NOMO-1 treated with dmso at 0.1 percent for 144 hours (cell line): ENCODE results near the gene FGGY.
A peak's percentile ranks its signal among the peaks of the same experiment; 100 is the strongest.
"Not testable (repeated sequence)": the region's sequence is repeated elsewhere in the genome, so short reads cannot be mapped to it uniquely, and the experiment has no call there.

Experiments used
- DNase-seq: peaks from one replicate; lab custom pipeline; 2025; ENCODE audit not compliant: unreplicated experiment; lab: John Stamatoyannopoulos, UW

Gene FGGY

DNA sequence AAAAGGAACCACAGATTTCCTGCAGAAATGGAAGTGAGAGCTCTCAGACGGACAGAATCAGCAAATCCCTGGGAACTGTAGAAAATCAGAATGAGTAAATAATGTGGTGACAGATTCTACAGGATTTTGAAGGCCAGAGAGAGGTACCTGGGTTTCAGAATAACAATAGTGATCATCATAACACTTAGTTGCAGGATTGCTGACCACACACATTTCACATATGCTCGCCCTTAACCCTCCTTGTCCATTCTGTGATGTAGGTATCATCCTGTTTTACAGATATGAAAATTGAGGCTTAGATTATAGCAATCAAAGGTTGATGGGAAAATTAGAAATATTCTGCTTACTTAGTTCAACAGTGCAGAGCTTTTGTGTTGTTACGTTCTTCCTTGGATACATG, 419.9 kb downstream of the FGGY start:
- DNase-seq = no peak

DNA sequence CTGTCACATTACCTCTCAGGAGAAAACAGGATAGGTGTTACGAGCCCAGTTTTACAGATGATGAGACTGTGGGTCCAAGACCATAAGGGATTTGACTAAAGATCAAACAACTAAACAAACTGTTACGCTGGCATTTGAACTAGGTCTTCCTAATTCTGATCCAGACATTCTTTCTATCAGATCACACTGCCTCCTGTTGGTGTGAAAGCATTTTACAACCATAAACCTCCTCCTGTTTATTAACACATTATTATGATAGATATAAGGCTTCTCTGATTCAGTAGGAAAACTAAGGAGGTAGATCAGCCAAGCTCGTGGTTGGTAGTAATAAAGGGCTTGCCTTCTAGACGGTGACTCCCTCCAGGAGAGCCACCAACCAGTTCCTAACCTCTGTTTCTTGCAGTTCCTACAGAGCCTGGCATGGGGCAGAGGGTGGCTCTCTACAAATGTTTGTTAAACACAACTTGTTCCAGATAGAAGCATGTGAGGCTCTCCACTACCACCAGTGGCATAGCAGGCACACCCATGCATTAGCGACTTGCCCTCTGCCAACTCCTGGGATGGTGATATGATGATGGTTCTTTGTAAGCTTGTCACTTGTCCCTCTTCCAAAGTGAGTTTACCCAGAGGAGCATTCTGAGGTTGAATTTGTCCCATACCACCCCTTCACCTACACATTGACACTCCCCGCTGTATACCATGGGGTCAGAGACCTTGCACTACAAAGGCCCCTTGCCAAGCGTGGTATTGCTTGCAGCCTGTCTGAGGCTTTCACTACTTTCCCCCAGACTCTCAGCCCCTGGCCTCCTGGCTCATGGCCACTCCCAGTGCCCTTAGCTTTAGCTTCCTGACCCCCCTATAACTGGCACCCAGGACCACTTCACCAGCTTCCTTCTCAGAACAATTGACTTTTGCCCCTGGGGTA, 421.4 kb downstream of the FGGY start:
- DNase-seq = no peak

DNA sequence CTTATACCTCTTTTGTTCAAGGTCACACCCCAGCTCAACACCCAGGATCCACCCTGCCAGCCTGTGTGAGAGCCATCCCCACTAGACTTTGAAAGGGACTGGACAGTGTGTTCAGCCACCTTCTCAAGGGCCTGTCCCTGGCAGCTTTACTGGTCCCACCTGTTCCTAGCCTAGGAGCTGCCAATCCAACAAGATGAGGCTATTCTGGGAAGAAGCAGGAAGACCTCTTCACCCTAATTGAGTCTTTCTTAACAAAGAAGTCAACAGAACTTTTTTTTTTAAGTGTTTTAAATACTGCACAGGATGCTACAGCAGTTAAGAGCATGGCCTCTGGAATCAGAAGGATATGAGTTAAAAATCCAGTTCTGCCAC, 422.1 kb downstream of the FGGY start:
- no peak for DNase-seq

DNA sequence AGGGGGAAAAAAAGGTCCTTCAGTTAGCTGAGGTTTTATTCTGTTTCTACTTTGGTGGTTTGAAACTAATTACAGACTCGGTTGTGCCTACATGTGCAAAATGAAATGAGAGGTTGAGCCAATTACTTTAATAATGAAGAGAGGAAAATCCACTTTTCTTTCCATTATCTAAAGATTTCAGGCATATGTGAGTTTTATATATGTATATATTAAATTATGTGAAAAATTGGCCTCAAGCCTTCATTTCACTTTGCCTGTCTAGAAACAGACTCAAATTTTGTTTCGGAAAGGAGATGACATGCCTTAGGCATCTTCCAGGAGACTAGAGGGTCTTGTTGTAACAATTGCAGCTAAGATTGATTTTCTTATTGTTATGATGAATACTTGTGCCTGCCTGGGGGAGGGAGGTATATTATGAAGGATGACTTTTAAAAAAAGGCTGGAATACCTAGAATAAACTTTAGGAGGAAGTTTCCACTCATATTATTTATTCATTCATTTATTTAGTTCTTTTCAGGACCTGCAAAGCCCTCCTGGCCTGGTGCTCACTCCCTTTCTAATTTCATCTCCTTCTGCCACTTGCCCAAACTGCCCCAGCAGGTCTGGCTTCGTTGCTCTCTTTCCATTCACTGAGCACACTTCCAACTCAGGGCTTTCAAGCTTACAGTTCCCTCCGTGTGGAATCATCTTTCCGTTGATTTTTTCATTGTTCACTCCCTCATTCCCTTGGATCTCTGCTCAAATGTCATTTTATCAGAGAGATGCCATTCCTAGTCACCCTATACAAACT, 423.6 kb downstream of the FGGY start:
- DNase-seq = no peak

DNA sequence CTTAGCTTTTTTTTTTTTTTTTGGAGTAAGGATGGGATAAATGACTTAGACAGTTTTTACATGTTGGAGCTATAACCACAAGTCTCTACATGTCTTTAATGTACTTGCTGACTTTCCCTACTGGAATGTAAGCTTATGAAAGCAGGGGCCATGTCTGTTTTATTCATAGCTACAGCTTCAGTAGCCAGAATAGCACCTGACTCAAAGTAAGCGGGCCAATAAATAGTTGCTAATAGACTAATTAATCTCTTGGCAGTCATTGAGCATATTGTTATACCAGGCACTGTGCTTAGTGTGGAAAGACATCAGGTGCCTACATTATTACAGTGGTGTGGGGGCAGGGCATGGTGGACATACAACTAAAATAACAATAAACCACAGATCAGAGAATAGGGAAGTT, 433.4 kb downstream of the FGGY start:
- no peak for DNase-seq

DNA sequence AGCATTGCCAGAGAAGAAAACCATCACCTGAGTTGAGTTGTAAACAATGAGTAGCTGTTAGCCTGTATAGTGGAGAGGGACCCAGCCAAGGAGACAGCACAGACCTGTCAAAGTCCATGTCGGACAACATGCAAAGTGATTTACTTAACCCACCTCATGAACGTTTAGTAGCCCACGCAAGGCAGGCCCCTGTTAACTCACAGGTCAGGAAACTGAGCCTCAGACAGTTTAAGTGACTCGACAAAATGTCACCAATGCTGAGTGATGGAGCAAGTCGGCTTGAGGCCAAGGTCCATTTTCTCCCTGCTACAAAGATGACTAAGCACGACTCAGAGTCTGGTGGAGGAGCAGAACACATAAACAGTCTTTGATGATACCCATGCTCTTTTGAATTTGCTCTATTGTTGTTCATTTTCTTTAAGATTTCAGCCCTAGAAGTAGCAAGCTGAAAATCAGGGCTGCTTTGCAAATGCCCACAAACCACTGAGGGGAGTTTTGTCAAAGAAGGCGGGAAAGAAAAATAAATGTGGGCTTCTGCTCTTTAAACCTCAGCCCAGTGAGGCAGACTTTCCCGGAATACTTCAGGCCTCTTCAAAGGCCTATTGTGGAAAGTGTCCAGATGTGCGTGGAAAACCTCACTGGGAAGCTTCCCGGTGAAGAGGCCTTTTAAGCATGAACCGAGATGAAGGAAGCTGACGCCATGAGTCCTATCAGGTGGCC, 434.0 kb downstream of the FGGY start:
- DNase-seq = peak; percentile 41

DNA sequence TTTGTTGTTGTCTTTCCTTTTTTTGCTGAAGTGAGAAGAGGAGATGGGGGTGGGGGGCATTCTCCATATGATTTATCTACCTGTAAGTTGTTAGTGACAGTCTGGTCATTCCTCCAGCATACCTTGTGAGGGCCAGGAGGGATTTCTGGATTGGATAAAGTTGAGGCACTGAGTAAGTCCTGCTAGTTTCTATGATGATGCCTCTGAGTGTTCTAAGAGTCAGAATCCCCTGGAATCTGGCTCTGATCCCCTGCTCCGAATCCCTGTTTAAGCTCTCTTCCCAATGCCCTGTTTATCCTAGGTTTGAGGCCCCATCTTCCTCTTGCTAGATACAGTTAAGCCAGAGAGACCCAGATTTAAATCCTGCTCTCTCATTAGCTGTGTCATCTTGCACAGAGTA, 434.7 kb downstream of the FGGY start:
- DNase-seq = no peak

DNA sequence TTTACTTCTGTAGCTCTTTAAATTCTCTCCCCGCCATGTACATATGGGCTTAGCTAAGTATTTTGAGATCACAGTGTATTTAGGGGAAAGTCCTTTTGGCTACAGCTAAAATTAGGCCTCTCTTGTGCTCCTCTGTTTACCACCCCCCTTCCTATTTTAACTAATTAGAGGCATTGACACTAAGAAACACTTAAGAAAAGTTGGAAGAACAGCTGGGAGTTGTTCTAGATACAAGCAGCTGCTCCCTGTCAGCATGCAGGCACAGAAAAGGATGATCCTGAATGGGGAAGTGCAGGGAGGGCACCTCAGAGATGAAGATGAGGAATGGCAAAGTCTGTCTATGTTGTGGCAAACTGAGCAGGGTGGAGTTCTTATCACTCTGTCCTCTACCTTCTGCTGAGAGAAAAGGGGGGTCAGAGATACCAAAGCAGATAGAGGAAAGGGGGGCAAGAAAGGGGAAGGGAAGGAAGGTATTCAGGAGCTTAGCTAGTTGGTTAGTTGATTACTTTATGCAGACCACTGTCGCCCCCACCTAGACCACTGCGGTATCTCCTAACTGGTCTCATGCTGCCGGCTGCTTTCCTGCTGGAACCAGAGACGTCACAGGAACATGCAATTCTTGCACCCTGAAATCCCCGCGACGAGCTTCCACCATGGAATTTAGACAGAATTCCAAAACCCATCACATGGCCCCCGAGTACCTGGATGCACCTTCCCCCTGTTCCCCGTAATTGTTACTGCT, 435.5 kb downstream of the FGGY start:
- no peak for DNase-seq

DNA sequence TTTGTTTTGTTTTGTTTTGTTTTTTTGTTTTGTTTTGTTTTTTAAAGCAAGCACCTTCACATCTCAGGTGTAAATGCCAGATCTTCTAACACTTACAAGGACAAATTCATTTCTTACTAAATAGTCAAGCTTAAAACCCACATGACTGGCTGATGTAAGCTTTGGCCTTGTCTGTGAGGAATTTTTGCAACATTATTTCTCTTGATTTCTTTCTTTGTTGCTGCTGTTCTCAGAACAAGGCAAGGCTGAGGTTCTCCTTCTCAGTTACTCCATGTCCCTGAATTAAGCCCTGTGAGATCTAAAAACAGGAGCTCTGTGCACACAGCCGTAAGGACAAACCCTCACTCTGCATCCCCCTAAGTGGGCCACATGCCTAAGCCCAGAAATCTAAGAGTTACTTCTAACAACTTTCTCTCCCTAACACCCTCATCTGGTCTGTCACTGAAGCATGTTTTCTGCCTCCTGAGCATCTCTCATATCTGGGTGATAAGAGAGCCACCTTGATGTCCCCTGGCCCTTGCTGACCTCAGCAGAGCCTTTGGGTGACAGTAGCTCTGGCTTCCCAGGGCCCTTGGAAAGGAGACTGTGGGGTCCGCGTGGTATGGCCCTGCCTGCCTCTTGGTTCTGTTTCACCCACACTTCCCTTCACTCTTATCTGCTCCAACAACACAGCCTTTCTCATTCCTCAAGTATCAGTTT, 436.7 kb downstream of the FGGY start:
- no peak for DNase-seq

DNA sequence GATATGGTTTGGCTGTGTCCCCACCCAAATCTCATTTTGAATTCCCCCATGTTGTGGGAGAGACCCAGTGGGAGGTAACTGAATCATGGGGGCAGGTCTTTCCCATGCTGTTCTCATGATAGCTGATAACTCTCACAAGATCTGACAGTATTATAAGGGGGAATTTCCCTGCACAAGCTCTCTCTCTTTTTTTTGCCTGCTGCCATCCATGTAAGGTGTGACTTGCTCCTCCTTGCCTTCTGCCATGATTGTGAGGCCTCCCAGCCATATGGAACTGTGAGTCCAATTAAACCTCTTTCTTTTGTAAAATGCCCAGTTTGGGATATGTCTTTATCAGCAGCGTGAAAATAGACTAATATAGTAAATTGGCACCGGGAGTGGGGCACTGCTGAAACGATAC, 439.0 kb downstream of the FGGY start:
- DNase-seq = not testable (repeated sequence)

DNA sequence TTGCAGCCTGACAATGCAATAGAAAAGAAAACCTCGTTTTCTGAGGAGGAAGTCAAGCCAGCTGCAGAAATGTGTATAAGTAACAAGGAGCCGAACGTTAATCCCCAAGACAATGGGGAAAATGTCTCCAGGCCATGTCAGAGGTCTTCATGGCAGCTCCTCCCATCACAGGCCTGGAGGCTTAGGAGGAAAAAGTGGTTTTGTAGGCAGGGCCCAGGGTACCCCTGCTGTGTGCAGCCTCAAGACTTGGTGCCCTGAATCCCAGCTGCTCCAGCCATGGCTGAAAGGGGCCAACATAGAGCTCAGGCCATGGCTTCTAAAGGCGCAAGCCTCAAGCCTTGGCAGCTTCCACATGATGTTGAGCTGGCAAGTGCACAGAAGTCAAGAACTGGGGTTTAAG, 439.9 kb downstream of the FGGY start:
- no peak for DNase-seq

DNA sequence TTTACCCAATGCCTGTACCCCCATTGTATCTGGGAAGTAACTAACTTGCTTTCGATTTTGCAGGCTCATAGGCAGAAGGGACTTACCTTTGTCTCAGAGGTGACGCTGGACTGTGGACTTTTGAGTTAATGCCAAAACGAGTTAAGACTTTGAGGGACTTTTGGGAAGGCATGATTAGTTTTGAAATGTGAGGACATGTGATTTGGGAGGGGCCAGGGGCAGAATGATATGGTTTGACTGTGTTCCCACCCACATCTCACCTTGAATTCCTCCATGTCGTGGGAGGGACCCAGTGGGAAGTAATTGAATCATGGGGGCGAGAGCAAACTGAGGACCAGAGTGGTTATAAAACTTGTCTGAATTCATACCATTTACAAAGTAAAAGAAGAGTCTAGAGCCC, 440.7 kb downstream of the FGGY start:
- no peak for DNase-seq

DNA sequence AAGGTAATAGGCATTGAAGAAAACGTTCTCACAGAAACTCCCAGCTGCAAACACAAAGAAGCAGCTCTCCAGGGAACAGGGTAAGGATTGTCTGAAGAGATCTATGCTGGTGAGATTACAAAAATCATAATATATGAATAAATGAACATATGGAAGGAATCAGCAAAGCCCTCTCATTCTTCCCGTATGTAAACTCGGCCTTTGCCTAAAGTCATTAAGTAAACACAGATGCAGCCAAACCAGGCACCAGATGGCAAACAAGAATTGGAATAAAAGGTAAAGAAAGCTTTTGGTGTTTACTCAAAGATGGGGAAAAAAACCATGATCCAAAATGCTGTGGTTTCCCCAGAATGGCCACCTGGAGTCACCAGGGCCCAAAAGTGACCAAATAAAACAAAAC, 441.3 kb downstream of the FGGY start:
- no peak for DNase-seq

DNA sequence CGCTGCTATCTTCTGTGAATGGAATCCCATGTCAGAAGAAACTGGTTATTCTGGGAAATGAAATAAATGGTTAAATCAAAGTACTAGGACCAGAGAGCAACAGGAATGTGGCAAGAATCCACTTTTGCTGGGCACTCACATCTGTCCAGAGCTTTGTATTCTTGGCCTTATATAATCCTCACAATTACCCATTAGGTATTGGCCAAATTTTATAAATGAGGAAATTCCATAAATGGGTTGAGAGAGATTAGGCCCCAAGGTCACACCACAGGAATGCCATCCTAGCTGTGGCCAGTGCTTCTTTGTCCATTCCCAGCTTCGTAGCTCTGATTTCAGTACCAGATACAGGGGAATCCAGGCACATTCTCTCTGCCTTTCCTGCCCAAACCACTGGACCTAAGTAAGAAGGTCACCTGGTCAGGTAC, 441.7 kb downstream of the FGGY start:
- DNase-seq = no peak

DNA sequence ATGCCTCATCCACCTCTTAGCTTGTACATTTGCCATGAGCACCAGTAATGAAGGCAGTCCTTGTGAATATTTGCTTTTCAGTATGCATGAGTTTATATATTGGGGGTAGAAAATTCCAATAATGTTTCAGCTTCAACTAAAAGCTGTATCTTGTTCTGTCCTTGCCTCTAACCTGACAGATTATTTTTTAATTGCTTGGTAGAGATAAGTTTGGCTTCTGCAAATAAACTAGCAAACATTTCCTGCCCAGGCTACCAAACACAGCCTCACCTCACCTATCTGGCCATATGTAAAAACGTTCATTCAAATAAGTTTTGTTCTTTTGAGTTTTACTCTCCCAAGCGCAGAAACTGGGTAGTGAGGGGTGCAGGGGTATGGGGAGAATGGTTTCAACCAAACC, 442.2 kb downstream of the FGGY start:
- no peak for DNase-seq

DNA sequence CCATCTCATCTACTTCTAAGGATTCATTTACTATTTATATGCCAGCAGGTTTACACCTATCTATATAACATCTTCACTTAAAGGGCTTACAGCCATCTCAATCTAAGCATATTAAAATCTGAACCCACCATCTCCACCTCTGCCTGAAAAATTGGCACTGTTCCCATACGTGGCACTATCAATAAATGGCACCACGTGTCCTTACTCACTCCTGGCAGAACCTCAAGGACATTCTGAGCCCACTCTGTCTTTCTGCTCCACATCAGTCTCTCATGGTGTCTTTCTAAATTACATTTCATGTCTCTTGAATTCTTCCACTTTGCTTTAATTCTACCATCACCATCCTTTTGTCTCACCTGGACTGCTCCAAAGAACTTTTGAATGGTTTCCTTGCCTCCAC, 445.6 kb downstream of the FGGY start:
- no peak for DNase-seq

DNA sequence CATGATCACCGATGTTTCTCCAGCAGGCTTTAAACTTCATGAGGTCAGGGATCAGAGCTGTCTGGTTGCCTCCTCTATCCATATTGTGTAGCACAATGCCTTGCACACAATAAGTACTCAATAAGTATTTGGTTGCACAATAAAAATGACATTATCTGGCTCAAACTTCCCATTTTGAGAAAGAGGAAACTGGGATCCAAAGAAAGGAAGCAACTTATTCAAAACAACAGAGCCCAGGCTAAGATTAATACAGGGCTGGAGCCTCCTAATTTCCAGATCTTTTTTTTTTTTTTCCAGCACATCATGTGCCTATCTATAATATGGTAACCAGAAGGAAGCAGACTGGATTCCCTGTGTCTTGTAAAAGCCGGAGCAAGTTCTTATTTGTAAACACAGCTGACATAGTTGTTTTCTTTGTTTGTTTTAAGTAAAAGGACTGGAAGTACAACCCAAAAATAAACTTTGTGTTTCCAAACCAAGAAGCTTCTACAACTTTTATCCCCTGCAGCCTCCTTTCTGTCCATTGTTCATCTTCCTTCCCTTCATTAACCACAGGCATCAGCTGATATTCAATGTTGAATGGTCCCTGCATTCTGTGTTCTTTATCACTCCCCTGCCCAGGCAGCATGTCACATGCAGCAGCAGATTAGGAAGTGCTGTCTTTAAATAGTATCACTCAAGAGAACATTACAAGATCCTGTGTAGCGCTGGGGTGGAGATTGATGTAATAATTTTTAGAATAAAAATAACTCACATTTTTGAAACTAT, 446.6 kb downstream of the FGGY start:
- DNase-seq = no peak

DNA sequence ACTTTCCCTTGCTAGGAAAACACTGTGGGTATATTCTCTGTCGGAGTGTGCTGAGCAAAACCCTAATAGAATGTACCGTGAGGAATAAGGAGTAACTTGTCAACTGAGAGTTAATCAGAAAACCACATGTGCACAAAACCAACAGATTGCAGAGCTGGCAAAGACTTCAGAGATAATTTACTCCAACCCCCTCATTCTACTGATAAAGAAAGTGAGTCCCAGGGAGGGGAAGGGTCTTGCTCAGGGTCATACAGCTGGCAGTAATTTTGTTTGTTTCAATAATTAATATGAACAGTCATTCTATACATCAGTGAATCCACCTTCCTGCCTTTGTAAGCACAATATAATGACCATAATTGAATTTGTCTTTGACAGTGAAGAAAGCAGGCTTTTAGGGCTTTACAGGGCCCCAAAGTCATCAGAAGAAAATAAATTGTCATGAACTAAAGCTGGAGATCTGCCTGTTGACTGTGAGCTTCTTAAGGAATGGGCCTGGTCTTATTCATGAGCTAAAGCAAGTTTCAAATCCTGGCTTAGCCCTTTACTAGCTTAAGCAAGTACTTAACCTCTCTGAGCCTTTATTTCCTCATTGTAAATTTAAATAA, 450.6 kb downstream of the FGGY start:
- DNase-seq = no peak

DNA sequence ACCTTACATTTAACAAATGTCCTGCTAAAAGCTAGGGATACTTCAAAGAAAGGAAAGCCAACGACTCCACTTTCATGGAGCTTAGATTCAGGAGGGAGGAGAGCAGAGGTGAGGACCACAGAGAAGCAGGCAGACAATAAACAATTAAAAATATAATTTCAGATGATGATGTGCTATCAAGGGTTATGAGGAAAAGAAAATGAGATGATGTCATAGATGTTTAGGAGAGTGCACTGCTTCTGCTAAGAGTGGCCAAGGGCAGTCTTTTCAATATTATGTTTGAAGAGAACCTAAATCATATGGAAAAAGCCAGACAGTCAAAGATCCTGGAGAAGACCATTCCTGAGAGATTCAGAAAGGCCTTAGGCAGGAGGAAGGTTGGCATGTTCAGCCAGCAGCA, 451.2 kb downstream of the FGGY start:
- no peak for DNase-seq
